Muscle of back (tissue), 11 donors: ENCODE results near the gene SEMA4D. TPM values are rescaled to one million over a fixed set of nuclear protein-coding genes. Genes with fewer than 3 reads are reported as not detected.
"Not testable (repeated sequence)": the region's sequence is repeated elsewhere in the genome, so short reads cannot be mapped to it uniquely, and the experiment has no call there.

ENCODE experiments used
- DNase-seq, 3 donors: peaks; one replicate each; pipeline versions ENCODE4 v3.0.0 to v3.0.0-alpha.2; 2013
- polyA plus RNA-seq, 10 donors: library from polyadenylated mRNA; unstranded; fragments of 120-200 nt; gene quantifications; one replicate each; pipeline ENCODE4 v1.2.1, GENCODE V29; 2013; ENCODE audit not compliant: insufficient read length in 10 of 10

Gene SEMA4D
- polyA plus RNA-seq, 10 donors = 13.7 to 24.7 (median 21.4) TPM

DNA sequence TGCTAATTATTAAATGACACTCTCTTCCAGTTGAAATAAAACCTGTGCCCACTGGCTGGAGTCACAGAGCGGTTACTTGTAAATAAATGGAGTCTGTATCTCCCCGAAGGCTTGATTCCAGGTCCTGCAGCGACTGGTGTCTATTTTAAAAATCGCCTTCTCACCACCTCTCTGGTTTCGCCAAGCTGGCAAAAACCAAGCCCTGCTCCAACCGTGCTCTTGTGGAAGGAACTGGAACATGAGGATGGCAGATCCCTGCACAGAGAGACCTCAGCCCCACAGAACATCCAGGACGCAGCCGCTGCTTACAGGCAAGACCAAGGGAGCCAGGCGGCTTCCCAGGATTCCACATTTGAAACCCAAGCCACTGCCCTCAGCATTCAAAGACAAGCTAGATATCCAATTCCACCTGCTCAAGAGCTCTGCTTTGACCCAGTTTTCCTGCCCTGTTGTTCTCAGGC is 15.0 kb downstream of the SEMA4D start:
- DNase-seq = peak in 2 of 3 donors; percentile 30 to 35

DNA sequence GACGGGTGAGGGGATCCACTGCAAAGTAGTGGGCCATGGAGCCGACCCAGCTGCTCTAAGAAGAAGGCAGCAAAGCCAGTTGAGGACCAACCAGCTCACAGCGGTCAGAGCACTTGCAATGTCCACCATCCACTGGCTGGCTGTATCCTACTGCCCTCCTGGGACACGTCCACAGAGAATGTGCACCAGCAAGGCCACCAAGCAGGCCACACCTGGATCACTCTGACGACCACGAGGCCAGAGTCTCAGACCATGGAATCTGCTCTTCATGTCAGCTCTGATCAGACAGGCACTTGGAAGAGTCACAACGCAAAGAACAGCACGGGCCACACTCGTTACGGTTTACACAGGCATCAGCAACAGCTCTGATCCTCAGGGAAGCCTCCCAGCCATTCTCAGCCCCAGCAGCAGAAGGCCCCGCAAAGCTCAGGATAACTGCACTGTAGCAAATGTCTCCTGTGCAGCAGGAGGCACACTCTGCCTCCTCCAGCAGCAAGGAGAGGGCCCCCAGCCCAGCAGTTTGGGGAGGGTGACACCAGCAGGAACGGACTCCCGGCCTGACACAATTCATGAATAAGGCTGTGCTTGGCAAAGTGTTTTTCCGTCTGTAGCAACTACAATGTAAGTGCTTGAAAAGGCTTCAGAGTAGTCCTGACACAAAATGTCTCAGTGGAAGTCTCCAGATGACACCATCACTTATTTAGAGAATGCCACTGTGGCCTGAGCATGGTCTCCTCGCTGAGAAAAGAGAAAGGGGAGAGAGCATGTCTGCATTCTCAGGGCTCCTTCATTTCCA is 15.7 kb downstream of the SEMA4D start:
- no peak for DNase-seq

DNA sequence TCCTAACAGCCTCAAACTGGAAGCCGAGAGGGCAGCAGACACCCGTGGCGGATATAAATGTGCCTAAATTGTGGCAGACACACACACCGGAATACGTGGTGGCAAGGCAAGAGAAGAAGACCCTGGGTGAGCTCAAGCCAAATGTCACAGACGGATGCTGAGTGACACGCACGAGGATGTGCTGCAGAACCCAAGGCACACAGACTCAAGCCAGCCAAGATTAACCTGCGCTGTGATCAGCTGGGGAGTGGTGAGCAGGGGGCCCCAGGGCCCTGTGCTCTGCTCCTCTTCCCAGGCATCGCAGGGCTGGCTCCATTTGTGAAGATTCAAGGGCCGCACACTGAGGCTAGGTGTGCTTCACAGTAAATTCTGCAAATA is 16.4 kb downstream of the SEMA4D start:
- no peak for DNase-seq

DNA sequence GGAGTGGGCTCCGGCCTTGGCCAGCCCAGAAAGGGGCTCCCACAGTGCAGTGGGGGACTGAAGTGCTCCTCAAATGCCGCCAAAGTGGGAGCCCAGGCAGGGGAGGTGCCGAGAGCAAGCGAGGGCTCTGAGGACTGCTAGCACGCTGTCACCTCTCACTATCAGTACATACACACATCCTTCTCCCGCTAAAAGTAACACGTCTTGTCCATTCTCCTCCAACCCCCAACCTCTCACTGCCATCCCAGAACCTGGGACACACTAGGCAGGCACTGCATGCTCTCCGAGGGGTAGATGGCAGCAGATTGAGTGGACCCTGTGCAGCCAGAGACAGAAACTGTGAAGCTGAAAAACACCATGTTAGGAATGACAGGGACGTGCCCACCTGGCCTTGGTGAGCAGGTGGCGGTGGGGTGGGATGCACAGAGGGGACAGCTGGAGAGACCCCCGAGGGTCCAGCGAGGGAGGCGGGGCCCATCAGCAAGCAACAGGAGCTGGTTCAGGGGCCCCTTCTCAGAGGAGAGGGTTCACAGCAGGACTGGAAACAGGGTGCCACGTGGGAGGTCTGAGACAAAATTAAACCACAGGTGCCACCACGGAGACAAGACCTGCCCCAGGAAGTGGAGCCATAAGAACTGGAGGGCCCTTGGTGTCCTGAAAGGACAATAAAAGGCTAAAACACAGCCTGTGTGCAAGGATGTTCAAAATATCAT is 16.9 kb downstream of the SEMA4D start:
- DNase-seq = no peak

DNA sequence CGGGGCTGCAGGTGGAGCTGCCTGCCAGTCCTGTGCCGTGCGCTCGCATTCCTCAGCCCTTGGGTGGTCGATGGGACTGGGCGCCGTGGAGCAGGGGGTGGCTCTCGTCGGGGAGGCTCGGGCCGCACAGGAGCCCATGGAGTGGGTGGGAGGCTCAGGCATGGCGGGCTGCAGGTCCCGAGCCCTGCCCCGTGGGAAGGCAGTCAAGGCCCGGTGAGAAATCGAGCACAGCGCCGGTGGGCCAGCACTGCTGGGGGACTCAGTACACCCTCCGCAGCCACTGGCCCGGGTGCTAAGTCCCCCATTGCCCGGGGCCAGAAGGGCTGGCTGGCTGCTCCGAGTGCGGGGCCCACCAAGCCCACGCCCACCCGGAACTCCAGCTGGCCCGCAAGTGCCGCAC is 17.5 kb downstream of the SEMA4D start:
- not testable (repeated sequence) for DNase-seq

DNA sequence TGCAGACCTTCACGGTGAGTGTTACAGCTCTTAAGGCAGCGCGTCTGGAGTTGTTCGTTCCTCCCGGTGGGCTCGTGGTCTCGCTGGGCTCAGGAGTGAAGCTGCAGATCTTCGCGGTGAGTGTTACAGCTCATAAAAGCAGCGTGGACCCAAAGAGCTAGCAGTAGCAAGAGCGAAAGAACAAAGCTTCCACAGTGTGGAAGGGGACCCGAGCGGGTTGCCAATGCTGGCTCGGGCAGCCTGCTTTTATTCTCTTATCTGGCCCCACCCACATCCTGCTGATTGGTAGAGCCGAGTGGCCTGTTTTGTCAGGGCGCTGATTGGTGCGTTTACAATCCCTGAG is 18.3 kb downstream of the SEMA4D start:
- not testable (repeated sequence) for DNase-seq

DNA sequence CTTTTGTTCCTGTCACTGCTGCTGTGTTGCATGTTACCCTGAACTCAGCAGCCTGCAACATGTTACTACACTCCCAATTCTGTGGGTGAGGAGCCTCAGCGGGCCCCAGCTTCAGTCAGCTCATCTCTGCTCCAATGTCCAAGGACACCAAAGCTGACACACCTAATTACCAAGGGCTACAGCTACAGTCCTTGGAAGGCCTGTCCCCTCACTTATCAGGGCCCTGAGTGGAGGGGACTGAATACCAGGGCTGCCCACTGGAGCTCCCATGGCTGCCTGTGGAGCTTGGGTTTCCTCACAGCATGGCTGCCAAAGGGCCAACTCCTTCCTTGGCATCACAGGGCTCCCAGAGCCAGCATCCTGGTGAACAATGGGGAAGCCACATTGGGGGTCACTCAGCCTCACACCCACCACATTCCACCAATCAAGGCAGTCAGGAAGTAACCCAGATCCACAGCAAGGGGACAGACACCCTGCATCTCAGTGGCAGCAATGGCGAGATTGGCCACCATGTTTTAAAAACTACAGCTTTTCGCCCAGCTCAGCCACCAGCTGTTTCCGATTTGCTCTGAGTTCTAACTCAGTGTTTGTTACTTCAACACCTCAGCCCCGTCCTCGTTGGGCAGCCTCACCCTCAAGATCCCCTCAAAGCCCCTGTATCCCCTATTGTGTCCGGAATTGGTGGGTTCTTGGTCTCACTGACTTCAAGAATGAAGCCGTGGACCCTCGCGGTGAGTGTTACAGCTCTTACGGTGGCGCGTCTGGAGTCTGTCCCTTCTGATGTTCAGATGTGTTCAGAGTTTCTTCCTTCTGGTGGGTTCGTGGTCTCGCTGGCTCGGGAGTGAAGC is 18.9 kb downstream of the SEMA4D start:
- DNase-seq = no peak

DNA sequence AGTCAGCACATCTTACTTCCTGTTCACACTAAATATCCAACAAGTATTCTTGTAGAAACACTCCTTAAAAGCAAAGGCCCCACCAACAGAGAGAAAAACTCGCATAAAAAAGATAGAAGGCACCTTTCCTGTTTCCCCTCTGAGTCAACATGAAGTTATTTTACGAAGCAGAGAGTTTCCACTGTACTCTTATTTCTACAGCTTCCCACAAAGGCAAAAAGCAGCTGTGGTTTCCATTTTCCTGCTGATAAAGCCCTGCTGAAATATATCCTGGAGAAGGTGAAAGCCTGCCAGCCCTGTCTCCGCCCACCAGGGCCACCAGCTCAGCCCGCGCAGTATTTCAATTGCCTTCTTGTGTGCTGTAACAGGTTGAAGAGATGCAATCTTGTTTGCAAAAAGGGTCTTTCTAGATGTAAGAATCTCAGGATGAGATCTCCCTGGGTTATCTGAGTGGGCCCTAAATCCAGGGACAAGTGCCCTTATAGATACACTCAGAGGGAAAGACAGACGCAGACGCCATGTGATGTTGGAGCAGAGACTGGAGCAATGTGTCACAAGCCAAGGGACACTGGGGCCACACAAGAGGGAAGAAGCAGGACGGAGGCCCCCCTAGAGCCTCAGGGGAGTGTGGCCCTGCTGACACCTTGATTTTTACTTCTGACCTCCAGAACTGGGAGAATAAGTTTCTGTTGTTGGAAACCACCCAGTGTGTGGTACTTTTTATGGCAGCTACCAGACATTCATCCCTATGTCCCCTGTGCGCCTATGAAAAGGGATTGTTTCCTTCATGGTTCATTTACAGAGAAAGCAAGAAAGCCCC is 19.9 kb downstream of the SEMA4D start:
- DNase-seq = peak in 2 of 3 donors; percentile 33 to 62

DNA sequence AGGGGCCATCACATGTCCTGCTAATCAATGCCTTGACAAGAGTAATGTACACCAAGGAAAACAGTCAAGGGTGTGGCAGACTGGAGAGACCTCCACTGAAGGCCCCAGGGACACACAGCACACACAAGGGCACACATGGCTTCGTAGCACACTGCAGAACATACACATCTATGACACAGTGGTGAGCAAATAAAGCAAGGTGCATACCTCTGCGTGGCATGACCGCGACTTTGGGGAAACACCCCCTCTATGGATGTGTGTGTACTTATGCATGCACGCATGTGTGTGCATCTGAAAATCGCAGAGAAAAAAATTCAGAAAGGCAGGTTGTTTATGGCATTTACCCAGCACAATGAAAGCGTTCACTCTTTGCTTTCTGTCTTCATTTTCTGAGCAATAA is 20.5 kb downstream of the SEMA4D start:
- DNase-seq = no peak

DNA sequence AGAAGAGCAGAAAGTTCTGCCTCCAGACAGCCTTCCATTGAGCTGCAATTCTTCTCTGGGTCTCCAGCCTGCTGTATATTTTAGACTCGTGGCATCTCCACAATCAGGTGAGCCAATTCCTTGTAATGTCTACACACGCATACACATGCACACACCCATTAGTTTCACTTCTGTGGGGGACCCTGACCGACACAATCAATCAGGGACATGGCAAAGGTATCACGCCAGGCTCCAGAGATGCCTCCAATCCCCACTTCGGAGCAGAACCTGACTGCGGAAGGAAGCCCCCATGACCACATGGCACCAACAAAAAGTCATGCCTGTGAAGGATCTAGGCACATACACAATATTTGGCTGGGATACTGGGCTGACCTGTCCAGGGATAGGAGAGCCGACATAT is 21.4 kb downstream of the SEMA4D start:
- no peak for DNase-seq

DNA sequence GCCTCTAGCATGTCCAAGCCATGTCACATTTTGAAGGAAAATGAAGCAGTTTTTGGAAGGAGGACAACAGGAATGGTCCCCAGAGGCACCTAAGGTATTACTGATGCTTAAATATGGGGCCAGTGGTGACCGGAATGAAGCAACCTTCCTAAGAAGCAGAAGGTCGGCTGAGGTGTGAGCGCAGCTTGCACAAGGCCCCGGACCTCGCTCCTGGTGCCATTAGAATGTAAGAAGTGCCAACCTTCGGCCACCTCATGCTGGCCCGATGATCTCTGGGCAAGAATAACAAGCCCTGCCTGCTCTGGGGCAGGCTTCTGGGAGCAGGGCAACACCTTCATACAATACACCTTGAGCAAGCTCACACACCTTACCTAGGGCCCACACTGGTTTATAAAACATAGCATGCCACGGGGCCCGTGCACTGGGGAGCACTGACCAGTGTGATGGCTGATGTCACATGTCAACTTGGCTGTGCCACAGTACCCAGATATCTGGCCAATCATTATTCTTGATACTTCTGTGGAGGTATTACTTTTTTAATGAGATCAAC is 21.9 kb downstream of the SEMA4D start:
- no peak for DNase-seq

DNA sequence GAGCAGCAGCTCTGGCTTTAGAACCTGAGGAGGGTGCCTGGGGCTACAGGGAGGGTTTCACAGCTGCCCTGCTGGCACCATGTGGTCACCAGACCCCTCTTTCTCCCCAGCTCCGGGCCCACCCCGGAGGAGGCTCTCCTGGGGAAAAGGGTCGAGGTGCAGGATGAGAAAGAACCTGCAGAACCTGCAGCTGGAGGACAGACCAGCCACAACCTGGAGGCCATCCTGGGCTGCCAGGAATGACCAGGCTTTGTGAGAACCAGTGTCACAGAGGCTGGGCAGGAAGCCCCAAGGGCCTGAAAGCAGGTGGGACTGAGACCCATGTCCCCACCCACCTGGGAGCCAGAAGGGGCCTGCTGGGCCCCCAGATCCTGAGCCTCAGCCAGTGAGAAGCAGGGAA is 23.0 kb downstream of the SEMA4D start:
- DNase-seq = no peak

DNA sequence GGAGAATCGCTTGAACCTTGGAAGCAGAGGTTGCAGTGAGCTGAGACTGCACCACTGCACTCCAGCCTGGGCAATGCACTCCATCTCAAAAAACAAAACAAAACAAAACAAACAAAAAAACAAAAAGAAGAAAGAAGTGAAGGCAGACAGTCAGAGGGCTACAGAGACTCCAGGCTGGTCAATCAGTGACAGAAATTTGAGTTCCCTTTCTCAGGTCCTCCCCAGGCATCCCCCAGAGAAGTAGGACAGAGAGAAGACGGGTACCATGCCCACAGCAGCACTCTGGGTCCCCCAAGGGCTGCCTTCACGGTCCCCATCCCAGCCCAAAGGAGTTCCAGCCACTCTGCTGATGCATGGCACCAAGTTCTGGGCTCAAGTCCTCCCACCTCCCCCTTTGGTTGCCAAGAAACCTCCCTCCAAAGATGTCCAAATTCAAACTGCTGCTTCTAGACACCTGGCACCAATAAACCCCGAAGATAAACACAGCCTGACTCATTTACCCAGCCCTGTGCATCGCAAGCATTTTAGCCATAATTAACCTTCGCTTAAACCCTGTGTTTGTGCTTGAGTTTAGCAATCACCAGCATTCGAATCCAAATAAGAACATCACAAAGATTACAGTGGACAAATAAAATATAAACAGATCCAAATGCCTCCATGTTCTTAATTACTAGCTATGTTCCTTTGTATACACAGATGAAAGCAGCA is 24.0 kb downstream of the SEMA4D start:
- DNase-seq = no peak

DNA sequence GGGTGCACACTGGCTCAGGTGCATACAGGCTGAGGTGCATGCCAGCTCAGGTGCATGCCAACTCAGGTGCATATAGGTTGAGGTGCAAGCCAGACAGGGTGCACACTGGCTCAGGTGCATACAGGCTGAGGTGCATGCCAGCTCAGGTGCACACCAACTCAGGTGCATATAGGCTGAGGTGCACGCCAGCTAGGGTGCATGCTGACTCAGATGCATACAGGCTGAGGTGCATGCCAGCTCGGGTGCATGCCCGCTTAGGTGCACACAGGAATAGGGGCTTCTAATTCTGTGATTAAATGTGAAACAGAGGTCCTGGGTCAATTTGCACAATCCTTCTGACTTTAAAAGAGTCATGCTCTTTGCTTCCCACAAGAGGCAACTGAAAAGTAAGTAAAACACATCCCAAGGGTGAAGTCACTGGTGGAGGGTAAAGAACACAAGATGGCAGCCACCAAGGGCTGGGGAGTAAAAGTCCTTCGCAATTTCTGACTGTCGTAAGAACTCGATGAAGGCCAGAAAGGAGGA is 26.1 kb downstream of the SEMA4D start:
- DNase-seq = not testable (repeated sequence)

DNA sequence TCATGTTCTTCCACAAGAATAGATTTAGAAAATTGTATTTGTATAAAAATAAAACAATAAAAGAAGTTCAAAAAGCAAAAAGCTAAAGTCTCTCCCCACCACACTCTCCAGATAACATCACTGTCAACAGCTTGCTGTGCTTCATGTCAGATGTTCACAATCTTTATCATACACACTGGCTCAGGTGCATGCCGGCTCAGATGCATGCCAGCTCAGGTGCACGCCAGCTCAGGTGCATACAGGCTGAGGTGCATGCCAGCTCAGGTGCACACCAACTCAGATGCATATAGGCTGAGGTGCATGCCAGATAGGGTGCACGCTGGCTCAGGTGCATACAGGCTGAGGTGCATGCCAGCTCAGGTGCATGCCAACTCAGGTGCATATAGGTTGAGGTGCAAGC is 26.5 kb downstream of the SEMA4D start:
- no peak for DNase-seq

DNA sequence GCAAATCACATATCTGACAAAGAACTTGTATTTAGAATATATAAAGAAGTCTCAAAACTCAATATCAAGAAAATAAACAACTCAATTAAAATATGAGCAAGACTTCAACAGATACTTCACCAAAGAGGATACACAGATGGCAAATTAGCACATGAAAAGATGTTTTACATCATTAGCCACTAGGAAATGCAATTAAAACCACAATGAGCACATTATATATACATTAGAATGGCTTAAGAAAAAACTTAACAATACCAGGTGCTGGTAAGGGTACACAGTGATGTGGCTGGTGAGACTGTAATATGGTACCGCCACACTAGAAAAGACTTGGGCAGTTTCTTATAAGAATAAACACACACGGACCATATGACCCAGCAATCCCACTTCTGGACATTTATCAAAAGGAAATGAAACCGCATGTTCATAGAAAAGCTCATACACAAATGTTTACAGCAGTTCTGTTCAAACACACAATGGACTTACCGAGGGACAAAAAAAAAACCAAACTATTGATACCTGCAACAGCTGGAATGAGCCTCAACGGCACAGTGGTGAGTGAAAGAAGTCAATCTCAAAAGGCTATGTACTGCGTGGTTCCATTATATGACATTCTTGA is 27.6 kb downstream of the SEMA4D start:
- no peak for DNase-seq

DNA sequence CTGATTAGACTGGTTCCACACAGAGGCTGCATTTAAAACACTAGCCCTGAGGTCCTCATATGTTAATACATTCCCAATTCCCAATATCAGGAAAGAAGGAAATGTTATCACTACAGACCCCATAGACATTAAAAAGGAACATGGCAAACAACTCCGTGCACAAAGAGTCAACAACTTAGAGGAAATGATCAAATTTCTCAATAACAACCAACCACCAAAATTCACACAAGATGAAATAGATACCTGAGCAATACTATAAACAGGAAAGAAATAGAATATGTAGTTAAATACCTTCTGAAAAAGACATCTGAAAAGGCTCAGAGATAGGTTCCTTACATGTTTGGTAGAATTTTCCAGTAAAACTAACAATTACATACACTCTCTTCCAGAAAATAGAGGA is 28.9 kb downstream of the SEMA4D start:
- DNase-seq = no peak

DNA sequence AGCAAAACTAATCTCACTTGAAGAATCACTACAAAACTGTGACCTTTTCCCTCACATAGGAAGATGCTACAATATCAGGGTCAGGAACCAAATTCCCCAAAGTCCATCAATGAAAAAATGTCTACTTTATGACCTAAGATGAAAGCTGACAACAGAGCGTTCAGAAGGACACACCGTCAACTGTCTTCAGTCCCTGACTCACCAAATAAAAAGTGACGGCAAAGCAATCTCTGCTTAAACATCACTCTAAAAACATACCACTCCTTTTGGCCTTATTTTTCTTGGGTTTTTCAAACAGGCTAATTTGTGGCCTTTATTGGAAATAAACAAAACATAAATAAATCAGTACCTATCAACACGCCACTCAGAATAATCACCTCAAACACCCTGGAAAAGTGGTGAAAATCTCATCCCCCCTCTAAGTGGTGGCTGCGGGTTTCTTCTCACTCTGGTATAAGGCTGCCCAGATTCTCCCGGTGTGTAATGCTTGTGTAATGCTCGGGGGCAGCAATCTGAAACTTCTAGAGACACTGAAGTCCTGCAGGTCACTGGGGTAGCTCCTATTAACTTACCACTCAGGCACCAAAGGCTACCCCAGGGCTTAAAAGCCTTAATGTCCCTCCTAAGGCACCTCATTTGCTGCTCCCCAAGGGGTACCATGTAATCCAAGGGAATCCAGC is 29.5 kb downstream of the SEMA4D start:
- no peak for DNase-seq

DNA sequence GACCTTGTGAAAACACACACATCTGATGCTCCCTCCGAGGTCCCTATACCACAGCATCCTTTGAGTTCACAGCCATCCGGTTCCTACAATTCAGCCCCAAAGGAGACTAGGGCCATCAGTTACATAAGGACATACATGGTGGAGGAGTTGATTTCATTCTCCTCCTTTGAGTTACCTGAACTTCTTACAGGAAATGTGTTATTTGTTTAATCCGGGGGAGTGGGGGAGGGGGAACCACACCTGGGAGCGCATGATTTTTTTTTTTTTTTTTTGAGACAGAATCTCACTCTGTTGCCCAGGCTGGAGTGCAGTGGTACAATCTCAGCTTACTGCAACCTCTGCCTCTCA is 30.7 kb downstream of the SEMA4D start:
- no peak for DNase-seq
